ENCODE data around the gene PEX5L.

DNA sequence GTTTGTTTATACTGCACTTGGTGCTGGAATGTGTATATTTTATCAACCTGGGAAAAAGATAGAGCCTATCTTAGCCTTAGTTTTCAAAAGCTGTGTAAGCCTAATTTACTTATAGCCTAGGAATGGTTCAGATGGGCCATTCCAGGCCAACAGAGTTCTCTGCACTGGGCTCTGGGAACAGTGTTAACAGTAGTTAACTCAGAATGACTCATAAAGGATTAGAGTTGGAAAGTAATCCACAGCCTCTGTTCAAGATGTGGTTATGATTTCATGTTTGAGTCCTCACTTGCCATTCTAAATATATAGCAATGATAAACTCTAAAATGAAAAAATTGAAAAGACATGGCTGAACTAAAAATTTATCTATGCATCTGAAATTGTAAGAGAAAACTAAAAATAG, 22.6 kb upstream of the PEX5L start:
- TF ChIP-seq, protein P1, sequence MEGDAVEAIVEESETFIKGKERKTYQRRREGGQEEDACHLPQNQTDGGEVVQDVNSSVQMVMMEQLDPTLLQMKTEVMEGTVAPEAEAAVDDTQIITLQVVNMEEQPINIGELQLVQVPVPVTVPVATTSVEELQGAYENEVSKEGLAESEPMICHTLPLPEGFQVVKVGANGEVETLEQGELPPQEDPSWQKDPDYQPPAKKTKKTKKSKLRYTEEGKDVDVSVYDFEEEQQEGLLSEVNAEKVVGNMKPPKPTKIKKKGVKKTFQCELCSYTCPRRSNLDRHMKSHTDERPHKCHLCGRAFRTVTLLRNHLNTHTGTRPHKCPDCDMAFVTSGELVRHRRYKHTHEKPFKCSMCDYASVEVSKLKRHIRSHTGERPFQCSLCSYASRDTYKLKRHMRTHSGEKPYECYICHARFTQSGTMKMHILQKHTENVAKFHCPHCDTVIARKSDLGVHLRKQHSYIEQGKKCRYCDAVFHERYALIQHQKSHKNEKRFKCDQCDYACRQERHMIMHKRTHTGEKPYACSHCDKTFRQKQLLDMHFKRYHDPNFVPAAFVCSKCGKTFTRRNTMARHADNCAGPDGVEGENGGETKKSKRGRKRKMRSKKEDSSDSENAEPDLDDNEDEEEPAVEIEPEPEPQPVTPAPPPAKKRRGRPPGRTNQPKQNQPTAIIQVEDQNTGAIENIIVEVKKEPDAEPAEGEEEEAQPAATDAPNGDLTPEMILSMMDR (IDR thresholded peaks at IDR 0.05): no peak
- no peak for TF ChIP-seq POLR2A (IDR thresholded peaks at IDR 0.05)

All from heart left ventricle (tissue), 13 donors.